ENCODE measurements around the gene ZNF436. TPM values are rescaled to one million over a fixed set of nuclear protein-coding genes. Genes with fewer than 3 reads are reported as not detected.

ZNF436 gene
- polyA plus RNA-seq, 1 donor = 22.2 TPM

DNA sequence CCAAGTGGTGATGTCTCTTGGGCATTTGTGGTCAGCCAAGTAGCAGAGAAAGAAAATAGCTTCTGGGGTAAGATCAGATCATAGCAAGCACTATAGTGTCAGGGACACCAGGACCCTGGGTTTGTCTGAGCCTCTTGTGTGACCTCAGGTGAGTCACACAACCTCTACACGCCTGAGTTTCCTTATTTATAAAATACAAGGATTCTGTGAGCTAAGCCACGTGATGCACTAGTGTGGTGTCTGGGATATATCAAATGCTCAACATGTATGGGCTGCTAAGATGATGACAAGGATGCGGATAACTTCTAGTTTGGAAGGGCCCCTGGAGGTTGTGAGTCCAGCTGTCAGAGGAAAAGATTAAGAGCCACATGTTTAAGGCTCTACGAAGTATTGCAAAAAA lies 24.5 kb upstream of the ZNF436 start:
- peak overlapping the region; percentile 36 for H3K27ac ChIP-seq (ENCODE audit: low read length)
- WGBS (ENCODE audit: insufficient coverage, low lambda C conversion rate) = 100% methylated on average over 1 of the region's 4 CpGs
- no peaks in the 10 kb centered on the region for H3K27me3 ChIP-seq (ENCODE audit: control insufficient read depth, insufficient read depth, low read length)
- no peak for DNase-seq
- peaks cover 4% of the 10 kb centered on the region for H3K9me3 ChIP-seq (ENCODE audit: control insufficient read depth, low read depth, low read length)
- no peak overlapping the region for H3K4me3 ChIP-seq (ENCODE audit: low read length)
- H3K4me1 ChIP-seq (ENCODE audit: control insufficient read depth, insufficient read depth, low read length) = peaks cover 2% of the 10 kb centered on the region
- peaks cover 9% of the 10 kb centered on the region for H3K36me3 ChIP-seq (ENCODE audit: control insufficient read depth, insufficient read depth, low read length)

DNA sequence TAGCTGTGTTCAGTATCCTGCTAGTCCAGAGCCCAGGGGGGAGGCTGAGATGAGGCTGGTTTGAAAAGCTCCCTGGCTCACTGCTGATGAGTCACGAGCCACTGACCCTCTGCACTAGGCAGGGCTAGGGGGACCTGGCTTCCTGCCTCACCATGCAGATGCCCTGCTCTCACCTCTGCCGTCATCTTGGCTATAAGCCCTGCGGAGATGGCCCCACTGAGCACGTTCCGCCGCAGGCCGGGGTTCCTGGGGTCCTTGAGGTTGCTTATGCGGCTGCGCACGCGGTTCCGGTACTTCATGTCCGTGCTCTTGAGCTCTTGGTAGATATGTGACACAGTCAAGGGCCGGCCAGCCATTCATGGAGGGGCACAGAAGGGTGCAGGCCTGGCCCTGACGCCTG lies 24.1 kb upstream of the ZNF436 start:
- no CpG with 5 or more reads among the region's 15 CpGs for WGBS (ENCODE audit: insufficient coverage, low lambda C conversion rate)
- no peak for DNase-seq
- H3K27ac ChIP-seq (ENCODE audit: low read length) = peak overlapping the region; percentile 36

DNA sequence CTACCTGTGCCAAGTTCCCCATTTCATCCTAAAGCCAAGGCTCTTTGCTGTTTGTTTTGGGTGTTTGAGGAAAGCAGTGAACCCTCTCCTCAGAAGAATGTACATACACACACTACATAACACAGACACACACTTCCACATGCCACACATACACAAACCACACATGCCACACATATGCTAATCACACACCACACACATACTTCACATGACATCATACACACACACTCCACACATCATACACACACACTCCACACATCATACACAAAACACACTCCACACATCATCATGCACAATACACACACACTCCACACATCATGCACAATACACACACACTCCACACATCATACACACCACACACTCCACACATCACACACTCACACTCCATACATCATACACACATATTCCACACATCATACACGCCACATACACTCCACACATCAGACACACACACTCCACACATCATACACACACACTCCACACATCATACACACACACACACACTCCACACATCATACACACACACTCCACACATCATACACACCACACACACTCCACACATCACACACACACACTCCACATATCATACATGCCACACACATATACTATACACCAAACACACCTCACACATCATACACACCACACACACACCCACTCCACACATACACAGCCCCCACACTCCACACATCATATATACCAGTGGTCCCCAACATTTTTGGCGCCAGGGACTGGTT lies 22.7 kb upstream of the ZNF436 start:
- Histone ChIP-seq H3K27ac (ENCODE audit: low read length) (no peak overlapping the region), H3K4me3 (ENCODE audit: low read length) (no peak overlapping the region), H3K36me3 (ENCODE audit: control insufficient read depth, insufficient read depth, low read length) (peaks cover 6% of the 10 kb centered on the region), H3K27me3 (ENCODE audit: control insufficient read depth, insufficient read depth, low read length) (no peaks in the 10 kb centered on the region), H3K9me3 (ENCODE audit: control insufficient read depth, low read depth, low read length) (peaks cover 4% of the 10 kb centered on the region), H3K4me1 (ENCODE audit: control insufficient read depth, insufficient read depth, low read length) (peaks cover 2% of the 10 kb centered on the region)
- 67% methylated on average over 1 of the region's 2 CpGs for WGBS (ENCODE audit: insufficient coverage, low lambda C conversion rate)
- no peak for DNase-seq

More for the DNA sequence above, 24.1 kb upstream of the ZNF436 start:
- peaks cover 9% of the 10 kb centered on the region for H3K36me3 ChIP-seq (ENCODE audit: control insufficient read depth, insufficient read depth, low read length)
- H3K27me3 ChIP-seq (ENCODE audit: control insufficient read depth, insufficient read depth, low read length) = no peaks in the 10 kb centered on the region
- no peak overlapping the region for H3K4me3 ChIP-seq (ENCODE audit: low read length)
- H3K4me1 ChIP-seq (ENCODE audit: control insufficient read depth, insufficient read depth, low read length) = peaks cover 2% of the 10 kb centered on the region
- H3K9me3 ChIP-seq (ENCODE audit: control insufficient read depth, low read depth, low read length) = peaks cover 4% of the 10 kb centered on the region

DNA sequence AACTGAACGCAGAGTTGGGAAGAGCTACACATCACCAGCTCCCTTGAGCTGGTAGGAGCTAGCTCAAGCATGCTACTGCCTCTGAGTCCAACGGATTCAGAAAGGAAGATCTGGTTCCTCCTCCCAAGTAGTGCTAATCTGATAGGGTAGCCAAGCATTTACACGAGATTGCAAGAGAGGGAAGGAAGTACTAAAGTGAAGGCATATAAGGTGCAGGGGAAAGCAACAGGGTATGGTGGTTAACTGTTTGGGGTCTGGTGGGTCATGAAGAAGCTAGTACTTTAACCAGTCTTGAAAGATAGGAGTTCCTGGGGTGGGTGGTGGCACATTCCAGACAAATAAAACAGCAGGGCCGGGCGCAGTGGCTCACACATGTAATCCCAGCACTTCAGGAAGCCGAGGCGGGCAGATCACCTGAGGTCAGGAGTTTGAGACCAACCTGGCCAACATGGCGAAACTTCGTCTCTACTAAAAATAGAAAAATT lies 20.2 kb upstream of the ZNF436 start:
- Histone ChIP-seq H3K27me3 (ENCODE audit: control insufficient read depth, insufficient read depth, low read length) (no peaks in the 10 kb centered on the region), H3K4me3 (ENCODE audit: low read length) (no peak overlapping the region), H3K36me3 (ENCODE audit: control insufficient read depth, insufficient read depth, low read length) (no peaks in the 10 kb centered on the region), H3K9me3 (ENCODE audit: control insufficient read depth, low read depth, low read length) (peaks cover 4% of the 10 kb centered on the region), H3K27ac (ENCODE audit: low read length) (no peak overlapping the region), H3K4me1 (ENCODE audit: control insufficient read depth, insufficient read depth, low read length) (peaks cover 2% of the 10 kb centered on the region)
- DNase-seq = no peak
- no CpG with 5 or more reads among the region's 9 CpGs for WGBS (ENCODE audit: insufficient coverage, low lambda C conversion rate)

DNA sequence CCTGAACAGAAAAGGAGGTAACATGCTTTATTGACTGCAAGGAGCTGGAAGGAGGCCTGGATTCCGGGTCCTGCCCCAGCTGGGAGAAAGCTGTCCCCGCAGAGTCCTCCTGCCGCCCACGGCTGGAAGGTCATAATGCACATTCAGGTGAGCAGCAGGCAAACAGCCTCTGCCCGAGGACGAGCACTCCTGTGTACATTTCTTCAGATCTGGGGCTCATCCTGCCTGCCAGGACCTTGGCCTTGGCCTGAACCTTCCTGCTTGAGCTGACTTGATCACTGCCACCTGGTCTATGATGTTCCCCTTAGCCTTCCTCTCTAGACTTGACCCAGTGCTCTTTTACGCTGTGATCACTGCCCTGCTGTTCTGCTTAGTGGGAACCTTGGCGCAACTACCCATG lies 17.9 kb upstream of the ZNF436 start:
- DNase-seq = no peak
- Histone ChIP-seq H3K4me1 (ENCODE audit: control insufficient read depth, insufficient read depth, low read length) (no peaks in the 10 kb centered on the region), H3K27ac (ENCODE audit: low read length) (no peak overlapping the region), H3K9me3 (ENCODE audit: control insufficient read depth, low read depth, low read length) (peaks cover 3% of the 10 kb centered on the region), H3K4me3 (ENCODE audit: low read length) (no peak overlapping the region), H3K27me3 (ENCODE audit: control insufficient read depth, insufficient read depth, low read length) (no peaks in the 10 kb centered on the region), H3K36me3 (ENCODE audit: control insufficient read depth, insufficient read depth, low read length) (peaks cover 2% of the 10 kb centered on the region)
- WGBS (ENCODE audit: insufficient coverage, low lambda C conversion rate) = no CpG with 5 or more reads among the region's 8 CpGs

DNA sequence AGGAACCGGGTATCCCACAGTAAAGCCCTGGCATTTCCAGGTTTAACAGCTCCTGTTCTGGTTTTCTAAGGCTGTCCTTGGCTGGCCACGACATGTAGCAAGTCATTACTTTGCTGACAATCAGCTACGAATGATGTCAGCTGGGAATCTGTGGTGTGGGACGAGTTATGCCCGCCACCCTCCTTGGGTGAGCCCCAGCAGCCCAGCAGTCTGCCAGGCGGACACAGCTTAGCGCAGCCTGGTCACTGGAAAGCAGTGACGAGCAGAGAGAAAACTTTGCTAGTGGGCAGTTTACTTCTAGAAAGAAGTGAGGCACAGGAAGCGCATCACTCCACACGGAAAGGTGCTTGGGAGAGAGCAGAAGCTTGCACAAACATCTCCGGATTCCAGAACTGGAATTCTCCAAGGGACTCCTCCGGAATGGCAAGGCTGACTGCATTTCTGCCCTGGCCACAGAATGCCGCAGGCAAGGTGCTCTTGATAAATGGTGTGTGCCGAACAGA lies 15.5 kb upstream of the ZNF436 start:
- H3K4me3 ChIP-seq (ENCODE audit: low read length) = no peak overlapping the region
- no CpG with 5 or more reads among the region's 14 CpGs for WGBS (ENCODE audit: insufficient coverage, low lambda C conversion rate)
- H3K27ac ChIP-seq (ENCODE audit: low read length) = no peak overlapping the region
- no peaks in the 10 kb centered on the region for H3K27me3 ChIP-seq (ENCODE audit: control insufficient read depth, insufficient read depth, low read length)
- H3K36me3 ChIP-seq (ENCODE audit: control insufficient read depth, insufficient read depth, low read length) = peaks cover 3% of the 10 kb centered on the region
- H3K9me3 ChIP-seq (ENCODE audit: control insufficient read depth, low read depth, low read length) = no peaks in the 10 kb centered on the region
- DNase-seq = no peak
- peaks cover 11% of the 10 kb centered on the region for H3K4me1 ChIP-seq (ENCODE audit: control insufficient read depth, insufficient read depth, low read length)

DNA sequence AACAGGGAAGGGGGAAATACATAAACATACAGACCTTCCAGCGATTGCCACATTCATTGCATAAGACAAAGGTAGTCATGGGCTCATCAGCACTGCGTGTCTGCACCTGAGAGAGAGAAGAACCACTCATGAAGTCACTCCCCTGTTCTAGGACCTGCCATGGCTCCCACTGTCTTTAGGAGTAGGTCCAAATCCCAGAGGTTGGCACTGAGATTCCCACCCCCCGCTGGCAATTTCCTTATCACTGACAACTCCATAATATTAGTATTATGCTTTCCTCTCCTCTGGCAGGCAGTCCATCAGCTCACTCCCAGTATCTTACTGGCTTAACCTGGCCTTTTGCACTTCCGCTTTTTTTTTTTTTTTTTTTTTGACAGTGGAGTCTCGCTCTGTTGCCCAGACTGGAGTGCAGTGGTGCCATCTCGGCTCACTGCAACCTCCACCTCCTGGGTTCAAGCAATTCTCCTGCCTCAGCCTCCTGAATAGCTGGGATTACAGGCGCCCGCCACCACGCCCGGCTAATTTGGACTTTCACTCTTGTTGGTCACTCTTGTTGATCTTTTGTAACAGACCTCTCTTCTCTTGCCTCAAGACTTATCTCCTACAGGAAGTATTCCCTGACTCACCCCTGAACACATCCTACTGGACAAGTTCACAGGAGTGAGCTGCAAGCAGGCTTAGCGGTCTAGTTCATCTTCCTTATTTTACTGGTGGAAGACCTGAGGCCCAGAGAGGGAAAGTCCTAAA lies 14.8 kb upstream of the ZNF436 start:
- Histone ChIP-seq H3K27me3 (ENCODE audit: control insufficient read depth, insufficient read depth, low read length) (no peaks in the 10 kb centered on the region), H3K9me3 (ENCODE audit: control insufficient read depth, low read depth, low read length) (no peaks in the 10 kb centered on the region), H3K27ac (ENCODE audit: low read length) (no peak overlapping the region), H3K4me1 (ENCODE audit: control insufficient read depth, insufficient read depth, low read length) (peaks cover 11% of the 10 kb centered on the region), H3K36me3 (ENCODE audit: control insufficient read depth, insufficient read depth, low read length) (peaks cover 3% of the 10 kb centered on the region), H3K4me3 (ENCODE audit: low read length) (no peak overlapping the region)
- DNase-seq = peak in 1 of 2 donors; percentile 39
- no CpG with 5 or more reads among the region's 11 CpGs for WGBS (ENCODE audit: insufficient coverage, low lambda C conversion rate)

DNA sequence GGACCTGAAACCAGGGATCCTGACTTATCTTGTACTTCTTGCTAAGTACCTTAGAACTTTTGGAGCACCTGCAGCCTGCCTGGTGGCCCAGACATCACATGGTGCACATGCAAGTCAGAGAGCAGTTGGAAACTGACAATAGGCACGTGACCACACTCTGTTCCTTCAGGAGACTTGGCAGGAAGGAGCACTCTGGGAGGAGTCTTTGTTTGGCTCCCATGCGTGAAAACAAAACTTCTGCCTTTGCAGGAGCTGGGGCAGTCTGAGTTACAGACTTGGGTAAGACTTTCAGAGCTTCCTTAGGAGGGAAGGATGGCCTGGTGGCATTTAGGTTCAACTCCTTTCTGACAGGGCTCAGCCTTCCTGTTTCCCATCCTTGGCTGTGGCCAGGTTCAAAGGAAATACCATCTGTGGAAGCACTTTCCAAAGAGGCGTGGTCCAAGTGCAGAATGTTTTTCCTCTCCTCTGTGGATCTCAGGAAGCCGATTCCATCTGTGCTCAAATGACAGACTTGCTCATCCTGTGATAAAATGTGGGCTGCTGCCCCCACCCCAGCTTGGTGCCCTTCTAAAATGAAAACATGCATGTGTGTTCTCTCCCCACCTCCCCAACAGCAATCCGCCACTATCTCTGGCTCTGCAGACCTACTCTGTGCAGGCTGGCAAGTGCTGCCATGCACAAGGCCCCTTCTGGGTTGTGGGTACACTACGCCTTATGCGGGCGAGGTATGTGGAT lies 14.1 kb upstream of the ZNF436 start:
- Histone ChIP-seq H3K36me3 (ENCODE audit: control insufficient read depth, insufficient read depth, low read length) (peaks cover 3% of the 10 kb centered on the region), H3K27ac (ENCODE audit: low read length) (no peak overlapping the region), H3K27me3 (ENCODE audit: control insufficient read depth, insufficient read depth, low read length) (no peaks in the 10 kb centered on the region), H3K4me3 (ENCODE audit: low read length) (no peak overlapping the region), H3K4me1 (ENCODE audit: control insufficient read depth, insufficient read depth, low read length) (peaks cover 11% of the 10 kb centered on the region), H3K9me3 (ENCODE audit: control insufficient read depth, low read depth, low read length) (no peaks in the 10 kb centered on the region)
- DNase-seq = no peak
- WGBS (ENCODE audit: insufficient coverage, low lambda C conversion rate) = no CpG with 5 or more reads among the region's 8 CpGs

DNA sequence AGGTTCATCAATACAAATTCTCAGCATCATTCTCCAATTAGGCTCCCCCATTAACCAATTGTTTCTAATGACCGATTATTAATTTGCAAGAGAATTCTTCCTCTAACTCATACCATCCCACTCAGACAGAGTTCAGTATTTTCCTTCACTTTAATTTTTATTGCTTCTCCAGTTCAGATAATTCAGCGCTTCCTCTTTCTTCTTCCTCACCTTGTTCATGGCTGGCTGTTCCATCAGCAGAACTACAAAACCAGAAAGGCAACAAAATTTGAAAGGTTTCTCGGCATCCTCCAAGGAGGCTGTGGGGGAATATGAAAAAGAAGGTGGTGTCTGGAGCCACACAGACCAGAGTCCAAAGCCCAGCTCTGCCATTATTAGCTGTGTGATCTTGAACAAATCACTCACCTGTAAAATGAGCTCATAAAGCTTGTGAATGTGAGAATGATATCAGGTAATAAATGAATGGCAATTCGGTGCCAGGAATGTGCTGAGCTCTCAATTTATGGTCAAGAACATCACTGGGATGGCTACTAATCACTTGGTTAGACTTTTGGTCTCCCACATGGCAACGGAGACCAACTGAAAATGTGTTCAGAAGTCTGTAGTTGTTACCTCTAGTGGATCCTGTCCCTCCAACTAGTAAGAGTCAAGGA lies 11.7 kb upstream of the ZNF436 start:
- H3K27me3 ChIP-seq (ENCODE audit: control insufficient read depth, insufficient read depth, low read length) = no peaks in the 10 kb centered on the region
- whole genome bisulfite sequencing (ENCODE audit: insufficient coverage, low lambda C conversion rate) = 49% methylated on average over 3 of the region's 5 CpGs
- H3K9me3 ChIP-seq (ENCODE audit: control insufficient read depth, low read depth, low read length) = no peaks in the 10 kb centered on the region
- peak overlapping the region; percentile 15 for H3K27ac ChIP-seq (ENCODE audit: low read length)
- H3K4me3 ChIP-seq (ENCODE audit: low read length) = no peak overlapping the region
- peaks cover 17% of the 10 kb centered on the region for H3K4me1 ChIP-seq (ENCODE audit: control insufficient read depth, insufficient read depth, low read length)
- peaks cover 3% of the 10 kb centered on the region for H3K36me3 ChIP-seq (ENCODE audit: control insufficient read depth, insufficient read depth, low read length)
- DNase-seq = peak; percentile 68 to 86

DNA sequence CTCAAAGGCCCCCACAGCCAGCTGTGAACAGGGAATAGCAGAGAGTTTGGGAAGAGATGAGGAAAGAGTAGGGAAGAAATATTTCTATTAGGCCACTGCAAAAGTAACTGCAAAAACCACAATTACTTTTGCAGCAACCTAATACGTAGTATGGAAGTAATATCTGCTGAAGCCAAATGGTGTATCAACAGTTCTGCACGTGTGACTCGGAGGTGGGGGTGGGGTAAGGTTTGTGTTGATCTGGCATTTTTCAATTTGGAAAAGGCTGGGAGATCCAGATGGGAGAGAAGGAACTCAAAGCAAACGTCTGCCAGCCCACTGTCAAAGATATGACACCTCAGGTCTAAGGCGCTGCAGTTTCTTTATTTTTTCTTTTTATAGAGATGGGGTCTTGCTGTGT lies 11.1 kb upstream of the ZNF436 start:
- H3K9me3 ChIP-seq (ENCODE audit: control insufficient read depth, low read depth, low read length) = no peaks in the 10 kb centered on the region
- peak overlapping the region; percentile 15 for H3K27ac ChIP-seq (ENCODE audit: low read length)
- H3K36me3 ChIP-seq (ENCODE audit: control insufficient read depth, insufficient read depth, low read length) = peaks cover 3% of the 10 kb centered on the region
- no peak overlapping the region for H3K4me3 ChIP-seq (ENCODE audit: low read length)
- no CpG with 5 or more reads among the region's 5 CpGs for WGBS (ENCODE audit: insufficient coverage, low lambda C conversion rate)
- peaks cover 17% of the 10 kb centered on the region for H3K4me1 ChIP-seq (ENCODE audit: control insufficient read depth, insufficient read depth, low read length)
- H3K27me3 ChIP-seq (ENCODE audit: control insufficient read depth, insufficient read depth, low read length) = no peaks in the 10 kb centered on the region
- DNase-seq = no peak

All from large intestine (tissue), 3 donors.